ENCODE results near the gene AKAP11. TPM values are rescaled to one million over a fixed set of nuclear protein-coding genes. Genes with fewer than 3 reads are reported as not detected.

Gene AKAP11
- polyA plus RNA-seq, 1 donor (not counting 4 experiments of a cell fraction or from before 2014, with no cell fraction given), result 17.4 TPM

GRCh38 chr13:42363941-42364612 lies 92.1 kb downstream of the AKAP11 start:
- Histone ChIP-seq H3K79me2 (ENCODE audit: control insufficient read depth, insufficient read depth, low read length) (no peaks in the 10 kb centered on the region), H3K9me1 (ENCODE audit: control insufficient read depth, extremely low read depth, insufficient read depth, low read length) (no peaks in the 10 kb centered on the region), H3K4me2 (ENCODE audit: control insufficient read depth, extremely low read depth, insufficient read depth, low read depth, low read length) (peak overlapping the region; percentile 4), H3K36me3 (ENCODE audit: control insufficient read depth in 2 of 2, extremely low read depth in 1 of 2, insufficient read depth in 2 of 2, low read length in 2 of 2) (no peaks in the 10 kb centered on the region), H3K27ac (ENCODE audit: control insufficient read depth, insufficient read depth, low read length) (no peak overlapping the region), H4K20me1 (ENCODE audit: control insufficient read depth, extremely low read depth, insufficient read depth, low read length) (no peaks in the 10 kb centered on the region), H3K27me3 (ENCODE audit: control insufficient read depth, extremely low read depth, insufficient read depth, low read length) (no peaks in the 10 kb centered on the region), H3K4me3 (ENCODE audit: control insufficient read depth in 2 of 3, extremely low read depth in 1 of 3, insufficient read depth in 2 of 3, low read depth in 1 of 3, low read length in 3 of 3) (no peak overlapping the region), H3K9me3 (ENCODE audit: control insufficient read depth, low read depth, low read length) (no peaks in the 10 kb centered on the region), H3K9ac (ENCODE audit: control insufficient read depth, extremely low read depth, insufficient read depth, low read length) (no peak overlapping the region), H3K4me1 (ENCODE audit: control insufficient read depth, extremely low read depth, insufficient read depth, low read length) (peaks cover 11% of the 10 kb centered on the region), H2AFZ (ENCODE audit: control insufficient read depth, low read length) (no peak overlapping the region)
- DNase-seq (ENCODE audit: low read depth, low spot score) (no peak), FAIRE-seq (peak; percentile 86)
- peak; percentile 3 to 55 (median 32) for TF ChIP-seq CTCF (optimal IDR thresholded peaks at IDR 0.05 in 1 of 3, IDR thresholded peaks at IDR 0.05 in 1 of 3, conservative IDR thresholded peaks at IDR 0.05 in 1 of 3; ENCODE audit: extremely low read depth in 1 of 3, insufficient read depth in 2 of 3, low read length in 3 of 3)
- TF ChIP-seq EZH2 (IDR thresholded peaks at IDR 0.05; ENCODE audit: low read length), result no peak
- dilution Hi-C loops (cut with MboI; ENCODE audit: extremely low pct_ligation_motif_present, low sequenced_read_pairs), result no loop called here

GRCh38 chr13:42364613-42365000 lies 92.7 kb downstream of the AKAP11 start:
- peak overlapping the region; percentile 4 for H3K4me2 ChIP-seq (ENCODE audit: control insufficient read depth, extremely low read depth, insufficient read depth, low read depth, low read length)
- FAIRE-seq, result no peak

More at GRCh38 chr13:42364613-42365000, 92.7 kb downstream of the AKAP11 start:
- H3K79me2 ChIP-seq (ENCODE audit: control insufficient read depth, insufficient read depth, low read length), result no peaks in the 10 kb centered on the region
- dilution Hi-C loops (cut with MboI; ENCODE audit: extremely low pct_ligation_motif_present, low sequenced_read_pairs), result no loop called here
- TF ChIP-seq CTCF (optimal IDR thresholded peaks at IDR 0.05 in 1 of 3, IDR thresholded peaks at IDR 0.05 in 1 of 3, conservative IDR thresholded peaks at IDR 0.05 in 1 of 3; ENCODE audit: extremely low read depth in 1 of 3, insufficient read depth in 2 of 3, low read length in 3 of 3), result peak in 1 of 3 experiments; percentile 33
- TF ChIP-seq EZH2 (IDR thresholded peaks at IDR 0.05; ENCODE audit: low read length), result no peak
- no peak for DNase-seq (ENCODE audit: low read depth, low spot score)
- H3K9me3 ChIP-seq (ENCODE audit: control insufficient read depth, low read depth, low read length), result no peaks in the 10 kb centered on the region
- H3K27me3 ChIP-seq (ENCODE audit: control insufficient read depth, extremely low read depth, insufficient read depth, low read length), result no peaks in the 10 kb centered on the region
- H3K4me1 ChIP-seq (ENCODE audit: control insufficient read depth, extremely low read depth, insufficient read depth, low read length), result peaks cover 11% of the 10 kb centered on the region
- no peaks in the 10 kb centered on the region for H3K36me3 ChIP-seq (ENCODE audit: control insufficient read depth in 2 of 2, extremely low read depth in 1 of 2, insufficient read depth in 2 of 2, low read length in 2 of 2)
- H4K20me1 ChIP-seq (ENCODE audit: control insufficient read depth, extremely low read depth, insufficient read depth, low read length), result no peaks in the 10 kb centered on the region
- H3K4me3 ChIP-seq (ENCODE audit: control insufficient read depth in 2 of 3, extremely low read depth in 1 of 3, insufficient read depth in 2 of 3, low read depth in 1 of 3, low read length in 3 of 3), result no peak overlapping the region
- H3K9ac ChIP-seq (ENCODE audit: control insufficient read depth, extremely low read depth, insufficient read depth, low read length), result no peak overlapping the region
- H3K27ac ChIP-seq (ENCODE audit: control insufficient read depth, insufficient read depth, low read length), result no peak overlapping the region
- no peaks in the 10 kb centered on the region for H3K9me1 ChIP-seq (ENCODE audit: control insufficient read depth, extremely low read depth, insufficient read depth, low read length)
- no peak overlapping the region for H2AFZ ChIP-seq (ENCODE audit: control insufficient read depth, low read length)
